Caco-2 (cell line): ENCODE data around the gene INSM2. TPM values are rescaled to one million over a fixed set of nuclear protein-coding genes. Genes with fewer than 3 reads are reported as not detected.

Experiments
- BruUV-seq: library from RNA; stranded (reverse); fragments of 400-500 nt; replicated peaks from 2 replicates; lab custom pipeline; 2021; lab: Mats Ljungman, UMichigan
- CTCF ChIA-PET: fragments of 300-600 bp; sonication (Branson Sonifier 250); formaldehyde crosslinking; loops from one replicate; lab custom pipeline; 2022; ENCODE audit warnings: antibody characterized with exemption; lab: Charles Lee
- POLR2A ChIA-PET: fragments of 300-600 bp; sonication (Branson Sonifier 250); formaldehyde crosslinking; loops from one replicate; lab custom pipeline; 2022; ENCODE audit warnings: antibody characterized with exemption; lab: Charles Lee
- DNase-seq, 2 experiments: peaks; one replicate each; pipeline versions ENCODE4 v3.0.0 to v3.0.0-alpha.2; 2020 to 2022
- H3K27me3 ChIP-seq: replicated peaks from 2 replicates; pipeline ENCODE4 v1.6.0; 2011; ENCODE audit warnings: low read length; ENCODE audit not compliant: control insufficient read depth, insufficient read depth
- H3K36me3 ChIP-seq: 2 replicates; pipeline ENCODE4 v1.5.1; 2011; ENCODE audit warnings: low read length; ENCODE audit not compliant: control insufficient read depth, insufficient read depth
- H3K4me1 ChIP-seq: fragments of 250-450 bp; sonication (Bioruptor Pico); 2 replicates; pipeline ENCODE4 v1.5.1; 2020; ENCODE audit warnings: mild to moderate bottlenecking
- H3K4me3 ChIP-seq: 2 replicates; pipeline ENCODE4 v1.5.1; 2011; ENCODE audit warnings: low read depth, mild to moderate bottlenecking, control low read depth, low read length
- H3K9me3 ChIP-seq: fragments of 250-450 bp; sonication (Bioruptor Pico); 2 replicates; pipeline ENCODE4 v1.5.1; 2020; ENCODE audit warnings: mild to moderate bottlenecking, moderate library complexity
- H3K27ac Mint-ChIP-seq: one replicate; pipeline ENCODE4 v1.8.0; 2022; ENCODE audit warnings: mixed read lengths; ENCODE audit not compliant: unreplicated experiment
- H3K27me3 Mint-ChIP-seq: one replicate; pipeline ENCODE4 v1.8.0; 2022; ENCODE audit warnings: mixed read lengths; ENCODE audit not compliant: insufficient read depth, unreplicated experiment
- H3K36me3 Mint-ChIP-seq: one replicate; pipeline ENCODE4 v1.8.0; 2022; ENCODE audit warnings: mild to moderate bottlenecking, mixed read lengths; ENCODE audit not compliant: insufficient read depth, unreplicated experiment
- H3K4me1 Mint-ChIP-seq: one replicate; pipeline ENCODE4 v1.8.0; 2022; ENCODE audit warnings: low read depth, mixed read lengths; ENCODE audit not compliant: unreplicated experiment
- H3K4me3 Mint-ChIP-seq: one replicate; pipeline ENCODE4 v1.8.0; 2022; ENCODE audit warnings: mild to moderate bottlenecking, moderate library complexity, mixed read lengths; ENCODE audit not compliant: unreplicated experiment
- H3K9me3 Mint-ChIP-seq: one replicate; pipeline ENCODE4 v1.8.0; 2022; ENCODE audit warnings: mixed read lengths; ENCODE audit not compliant: unreplicated experiment
- intact Hi-C: fragments of 100-400 bp; cut with micrococcal nuclease; formaldehyde crosslinking; loops from one replicate; pipeline ENCODE4 v1.10.0; 2022; ENCODE audit not compliant: unreplicated experiment
- total RNA-seq: library from RNA; stranded (reverse); gene quantifications from 2 replicates; pipeline ENCODE4 v1.2.3, GENCODE V29; 2022
- TF ChIP-seq, protein P1 (sequence below), 2 experiments: fragments of 200-600 bp in 1 of 2; IDR thresholded peaks; 1 replicate in 1 of 2; 2 replicates in 1 of 2; pipeline versions ENCODE4 v1.5.1 to v1.8.0; 2011 to 2022; ENCODE audit warnings: antibody characterized with exemption in 1 of 2, control low read depth in 1 of 2, inconsistent platforms in 1 of 2, low read depth in 1 of 2, low read length in 1 of 2, mild to moderate bottlenecking in 1 of 2, moderate library complexity in 1 of 2; ENCODE audit not compliant: insufficient read depth in 1 of 2, severe bottlenecking in 1 of 2, unreplicated experiment in 1 of 2

INSM2 gene
- total RNA-seq, 1 experiment from 2014 or later: not detected

GRCh38 chr14:35506461-35506860 is 27.5 kb upstream of the INSM2 start:
- intact Hi-C loops: no loop called here
- Histone ChIP-seq H3K4me3 (no peak overlapping the region), H3K36me3 (no peaks in the 10 kb centered on the region), H3K4me1 (peaks cover 21% of the 10 kb centered on the region), H3K9me3 (no peaks in the 10 kb centered on the region), H3K27me3 (no peaks in the 10 kb centered on the region)
- POLR2A ChIA-PET: no interaction called here
- Mint-ChIP-seq H3K9me3 (no peaks in the 10 kb centered on the region), H3K27ac (no peak overlapping the region), H3K36me3 (no peaks in the 10 kb centered on the region), H3K27me3 (no peaks in the 10 kb centered on the region), H3K4me1 (peaks cover 9% of the 10 kb centered on the region), H3K4me3 (no peak overlapping the region)
- BruUV-seq: no TSS peak
- CTCF ChIA-PET: no interaction called here
- TF ChIP-seq, protein P1, sequence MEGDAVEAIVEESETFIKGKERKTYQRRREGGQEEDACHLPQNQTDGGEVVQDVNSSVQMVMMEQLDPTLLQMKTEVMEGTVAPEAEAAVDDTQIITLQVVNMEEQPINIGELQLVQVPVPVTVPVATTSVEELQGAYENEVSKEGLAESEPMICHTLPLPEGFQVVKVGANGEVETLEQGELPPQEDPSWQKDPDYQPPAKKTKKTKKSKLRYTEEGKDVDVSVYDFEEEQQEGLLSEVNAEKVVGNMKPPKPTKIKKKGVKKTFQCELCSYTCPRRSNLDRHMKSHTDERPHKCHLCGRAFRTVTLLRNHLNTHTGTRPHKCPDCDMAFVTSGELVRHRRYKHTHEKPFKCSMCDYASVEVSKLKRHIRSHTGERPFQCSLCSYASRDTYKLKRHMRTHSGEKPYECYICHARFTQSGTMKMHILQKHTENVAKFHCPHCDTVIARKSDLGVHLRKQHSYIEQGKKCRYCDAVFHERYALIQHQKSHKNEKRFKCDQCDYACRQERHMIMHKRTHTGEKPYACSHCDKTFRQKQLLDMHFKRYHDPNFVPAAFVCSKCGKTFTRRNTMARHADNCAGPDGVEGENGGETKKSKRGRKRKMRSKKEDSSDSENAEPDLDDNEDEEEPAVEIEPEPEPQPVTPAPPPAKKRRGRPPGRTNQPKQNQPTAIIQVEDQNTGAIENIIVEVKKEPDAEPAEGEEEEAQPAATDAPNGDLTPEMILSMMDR (IDR thresholded peaks at IDR 0.05; ENCODE audit: insufficient read depth in 1 of 2, low read depth in 1 of 2, low read length in 1 of 2, severe bottlenecking in 1 of 2, unreplicated experiment in 1 of 2): no peak
- no peak for DNase-seq

- H3K4me1 ChIP-seq: peaks cover 21% of the 10 kb centered on the region
- Mint-ChIP-seq H3K27ac (no peak overlapping the region), H3K4me1 (peaks cover 9% of the 10 kb centered on the region), H3K9me3 (no peaks in the 10 kb centered on the region), H3K36me3 (no peaks in the 10 kb centered on the region), H3K4me3 (no peak overlapping the region), H3K27me3 (no peaks in the 10 kb centered on the region)
- no TSS peak for BruUV-seq
- H3K36me3 ChIP-seq: no peaks in the 10 kb centered on the region
- intact Hi-C loops: no loop called here
- no peak for DNase-seq
- POLR2A ChIA-PET: no interaction called here
- H3K27me3 ChIP-seq: no peaks in the 10 kb centered on the region
- CTCF ChIA-PET: no interaction called here
- H3K4me3 ChIP-seq: no peak overlapping the region
- TF ChIP-seq, protein P1 (IDR thresholded peaks at IDR 0.05; ENCODE audit: insufficient read depth in 1 of 2, low read depth in 1 of 2, low read length in 1 of 2, severe bottlenecking in 1 of 2, unreplicated experiment in 1 of 2): no peak
- no peaks in the 10 kb centered on the region for H3K9me3 ChIP-seq
These were observed 27.0 kb upstream of the INSM2 start for GRCh38 chr14:35506927-35507326.

DNA sequence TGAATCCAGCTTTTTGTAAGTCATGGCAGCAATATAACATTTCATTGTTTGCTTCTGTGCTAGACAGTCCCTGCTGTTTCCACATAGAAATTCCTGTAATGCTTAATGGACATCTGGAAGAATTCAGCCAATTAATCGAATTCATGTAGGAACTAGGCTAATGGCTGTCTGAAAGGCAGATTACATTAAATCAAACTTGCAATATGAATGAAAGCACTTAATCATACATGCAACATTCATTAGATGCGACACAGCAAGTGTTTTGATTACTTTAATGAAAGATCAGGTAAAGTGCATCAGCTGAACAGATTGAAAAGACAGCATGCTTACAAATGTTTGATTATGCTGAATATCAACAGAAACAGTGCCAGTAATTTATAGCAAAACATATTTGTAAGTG is 24.1 kb upstream of the INSM2 start:
- Mint-ChIP-seq H3K36me3 (no peaks in the 10 kb centered on the region), H3K4me3 (no peak overlapping the region), H3K9me3 (no peaks in the 10 kb centered on the region), H3K4me1 (no peaks in the 10 kb centered on the region), H3K27ac (no peak overlapping the region), H3K27me3 (no peaks in the 10 kb centered on the region)
- intact Hi-C loops: no loop called here
- no TSS peak for BruUV-seq
- Histone ChIP-seq H3K4me1 (peaks cover 7% of the 10 kb centered on the region; the same call in 1 of the 2 replicates), H3K9me3 (no peaks in the 10 kb centered on the region), H3K4me3 (no peak overlapping the region), H3K27me3 (no peaks in the 10 kb centered on the region), H3K36me3 (no peaks in the 10 kb centered on the region)
- TF ChIP-seq, protein P1 (IDR thresholded peaks at IDR 0.05; ENCODE audit: insufficient read depth in 1 of 2, low read depth in 1 of 2, low read length in 1 of 2, severe bottlenecking in 1 of 2, unreplicated experiment in 1 of 2): no peak
- DNase-seq: no peak
- ChIA-PET CTCF (no interaction called here), POLR2A (no interaction called here)
